HS-27A (cell line): ENCODE results near the gene RUNDC3A.
"Not testable (repeated sequence)": the region's sequence is repeated elsewhere in the genome, so short reads cannot be mapped to it uniquely, and the experiment has no call there.

Source experiments
- DNase-seq: peaks from one replicate; pipeline ENCODE4 v3.0.0-alpha.2; 2012; ENCODE audit warnings: low read depth, missing footprints

The RUNDC3A gene

GRCh38 chr17:44318077-44318892, 9.9 kb downstream of the RUNDC3A start:
- no peak for DNase-seq

GRCh38 chr17:44320066-44320465, 11.7 kb downstream of the RUNDC3A start:
- no peak for DNase-seq

GRCh38 chr17:44321246-44322120, 13.1 kb downstream of the RUNDC3A start:
- DNase-seq, result no peak

- no peak for DNase-seq
Observed at GRCh38 chr17:44322236-44322895, 14.0 kb downstream of the RUNDC3A start.

- no peak for DNase-seq
Observed at GRCh38 chr17:44323359-44324091, 15.1 kb downstream of the RUNDC3A start.

- DNase-seq, result no peak
Observed at GRCh38 chr17:44324092-44324570, 15.7 kb downstream of the RUNDC3A start.

GRCh38 chr17:44324571-44325275, 16.3 kb downstream of the RUNDC3A start, which contains the start of gene SLC25A39:
Gene SLC25A39, minus strand, starts transcription at chr17:44324823. Its CDS starts 1,261 bp downstream, at chr17:44323562.
- DNase-seq, result peak; percentile 36

GRCh38 chr17:44326861-44327444, 18.6 kb downstream of the RUNDC3A start:
- peak; percentile 64 for DNase-seq

- no peak for DNase-seq
Observed at GRCh38 chr17:44327715-44328449, 19.5 kb downstream of the RUNDC3A start.

- not testable (repeated sequence) for DNase-seq
Observed at GRCh38 chr17:44329516-44329915, 21.1 kb downstream of the RUNDC3A start.

GRCh38 chr17:44330263-44330662, 21.9 kb downstream of the RUNDC3A start:
- not testable (repeated sequence) for DNase-seq

- DNase-seq, result no peak
Observed at GRCh38 chr17:44331249-44331760, 22.9 kb downstream of the RUNDC3A start.

GRCh38 chr17:44333371-44333770, 25.0 kb downstream of the RUNDC3A start:
- DNase-seq, result no peak

- DNase-seq, result no peak
Observed at GRCh38 chr17:44334315-44334714, 25.9 kb downstream of the RUNDC3A start.

GRCh38 chr17:44334727-44335126, 26.3 kb downstream of the RUNDC3A start:
- DNase-seq, result no peak

GRCh38 chr17:44335564-44335963, 27.2 kb downstream of the RUNDC3A start:
- no peak for DNase-seq

- no peak for DNase-seq
Observed at GRCh38 chr17:44335968-44336367, 27.6 kb downstream of the RUNDC3A start.

- no peak for DNase-seq
Observed at GRCh38 chr17:44338702-44339101, 30.3 kb downstream of the RUNDC3A start.

GRCh38 chr17:44340553-44340952, 32.2 kb downstream of the RUNDC3A start:
- not testable (repeated sequence) for DNase-seq
